ENCODE data around the gene MYO7A.

The MYO7A gene

GRCh38 chr11:77118971-77119370 lies 9.1 kb upstream of the MYO7A start:
- Histone ChIP-seq H3K4me3 (no peak overlapping the region), H4K20me1 (peaks cover 0 to 19% (median 0%) of the 10 kb centered on the region in 11 experiments; a peak in 3 of 22 replicates), H3K4me2 (no peak overlapping the region), H3K4me1 (peaks cover 13 to 47% (median 31%) of the 10 kb centered on the region in 10 experiments), H3K27ac (no peak overlapping the region), H3K9ac (no peak overlapping the region), H3K9me3 (replicated peaks in 1 of 11) (no peaks in the 10 kb centered on the region), H3K36me3 (peaks cover 0 to 26% (median 0%) of the 10 kb centered on the region in 11 experiments; a peak in 4 of 22 replicates), H3K27me3 (no peaks in the 10 kb centered on the region)
- TF ChIP-seq Cebpa-rat (IDR thresholded peaks at IDR 0.05) = no peak

- Histone ChIP-seq H3K4me1 (peaks cover 13 to 53% (median 35%) of the 10 kb centered on the region in 10 experiments), H3K27me3 (no peaks in the 10 kb centered on the region), H3K4me2 (no peak overlapping the region), H3K9me3 (replicated peaks in 1 of 11) (no peaks in the 10 kb centered on the region), H3K9ac (no peak overlapping the region), H4K20me1 (peaks cover 0 to 19% (median 0%) of the 10 kb centered on the region in 11 experiments; a peak in 3 of 22 replicates), H3K4me3 (no peak overlapping the region), H3K36me3 (peaks cover 0 to 26% (median 0%) of the 10 kb centered on the region in 11 experiments; a peak in 4 of 22 replicates), H3K27ac (no peak overlapping the region)
- no peak for TF ChIP-seq Cebpa-rat (IDR thresholded peaks at IDR 0.05)
Observed at GRCh38 chr11:77119531-77119936, 8.5 kb upstream of the MYO7A start.

- peak overlapping the region; percentile 64 to 95 (median 87) for H3K4me2 ChIP-seq
Observed at GRCh38 chr11:77120571-77120970, 7.5 kb upstream of the MYO7A start.

GRCh38 chr11:77121096-77121640 lies 6.9 kb upstream of the MYO7A start:
- Histone ChIP-seq H3K4me1 (peaks cover 13 to 68% (median 45%) of the 10 kb centered on the region in 10 experiments), H3K9ac (peak overlapping the region in 5 of 11 experiments; percentile 11 to 23 (median 18); a peak in 3 of 22 replicates), H3K36me3 (peaks cover 0 to 26% (median 0%) of the 10 kb centered on the region in 11 experiments; a peak in 4 of 22 replicates), H3K9me3 (replicated peaks in 1 of 11) (no peaks in the 10 kb centered on the region), H3K4me2 (peak overlapping the region; percentile 64 to 95 (median 87)), H3K4me3 (peak overlapping the region in 4 of 10 experiments; percentile 12 to 24 (median 22); a peak in 3 of 20 replicates), H3K27me3 (no peaks in the 10 kb centered on the region), H4K20me1 (peaks cover 0 to 19% (median 0%) of the 10 kb centered on the region in 11 experiments; a peak in 3 of 22 replicates), H3K27ac (0 out of 22 replicates have a peak overlapping the region, but pooled peaks of 1 of the 11 experiments have one; percentile 20)
- no peak for TF ChIP-seq Cebpa-rat (IDR thresholded peaks at IDR 0.05)

More at GRCh38 chr11:77120571-77120970, 7.5 kb upstream of the MYO7A start:
- H3K9me3 ChIP-seq (replicated peaks in 1 of 11) = no peaks in the 10 kb centered on the region
- no peak for TF ChIP-seq Cebpa-rat (IDR thresholded peaks at IDR 0.05)
- peaks cover 13 to 62% (median 42%) of the 10 kb centered on the region in 10 experiments for H3K4me1 ChIP-seq
- 0 out of 20 replicates have a peak overlapping the region, but pooled peaks of 1 of the 10 experiments have one; percentile 24 for H3K4me3 ChIP-seq
- peaks cover 0 to 19% (median 0%) of the 10 kb centered on the region in 11 experiments; a peak in 3 of 22 replicates for H4K20me1 ChIP-seq
- H3K36me3 ChIP-seq = peaks cover 0 to 26% (median 0%) of the 10 kb centered on the region in 11 experiments; a peak in 4 of 22 replicates
- no peaks in the 10 kb centered on the region for H3K27me3 ChIP-seq
- no peak overlapping the region; a peak in 1 of 22 replicates for H3K9ac ChIP-seq
- H3K27ac ChIP-seq = 0 out of 22 replicates have a peak overlapping the region, but pooled peaks of 1 of the 11 experiments have one; percentile 5

GRCh38 chr11:77121876-77122575 lies 6.0 kb upstream of the MYO7A start:
- peaks cover 0 to 26% (median 0%) of the 10 kb centered on the region in 11 experiments; a peak in 4 of 22 replicates for H3K36me3 ChIP-seq

GRCh38 chr11:77122576-77123212 lies 5.4 kb upstream of the MYO7A start:
- Histone ChIP-seq H3K36me3 (peaks cover 0 to 26% (median 0%) of the 10 kb centered on the region in 11 experiments; a peak in 4 of 22 replicates), H3K4me2 (peak overlapping the region in 6 of 11 experiments; percentile 28 to 95 (median 86); a peak in 8 of 22 replicates), H3K27me3 (no peaks in the 10 kb centered on the region), H4K20me1 (peaks cover 0 to 14% (median 0%) of the 10 kb centered on the region in 11 experiments; a peak in 3 of 22 replicates), H3K9me3 (replicated peaks in 1 of 11) (no peaks in the 10 kb centered on the region), H3K9ac (no peak overlapping the region), H3K4me1 (peaks cover 21 to 70% (median 51%) of the 10 kb centered on the region in 10 experiments), H3K27ac (no peak overlapping the region), H3K4me3 (no peak overlapping the region)
- TF ChIP-seq Cebpa-rat (IDR thresholded peaks at IDR 0.05) = no peak

More at GRCh38 chr11:77121876-77122575, 6.0 kb upstream of the MYO7A start:
- 0 out of 22 replicates have a peak overlapping the region, but pooled peaks of 1 of the 11 experiments have one; percentile 23 for H3K9ac ChIP-seq
- peak overlapping the region; percentile 64 to 95 (median 87); a peak in 20 of 22 replicates for H3K4me2 ChIP-seq
- no peak for TF ChIP-seq Cebpa-rat (IDR thresholded peaks at IDR 0.05)
- H3K27me3 ChIP-seq = no peaks in the 10 kb centered on the region
- no peak overlapping the region for H3K27ac ChIP-seq
- no peak overlapping the region for H3K4me3 ChIP-seq
- no peaks in the 10 kb centered on the region for H3K9me3 ChIP-seq (replicated peaks in 1 of 11)
- peaks cover 0 to 19% (median 0%) of the 10 kb centered on the region in 11 experiments; a peak in 3 of 22 replicates for H4K20me1 ChIP-seq
- H3K4me1 ChIP-seq = peaks cover 17 to 70% (median 49%) of the 10 kb centered on the region in 10 experiments

- H3K36me3 ChIP-seq = peaks cover 0 to 17% (median 0%) of the 10 kb centered on the region in 11 experiments; a peak in 4 of 22 replicates
Observed at GRCh38 chr11:77123591-77123990, 4.5 kb upstream of the MYO7A start.

GRCh38 chr11:77124041-77124440 lies 4.0 kb upstream of the MYO7A start:
- no peak for TF ChIP-seq Cebpa-rat (IDR thresholded peaks at IDR 0.05)
- H3K9ac ChIP-seq = no peak overlapping the region
- no peaks in the 10 kb centered on the region for H3K27me3 ChIP-seq
- peaks cover 31 to 83% (median 64%) of the 10 kb centered on the region in 10 experiments for H3K4me1 ChIP-seq
- no peak overlapping the region for H3K27ac ChIP-seq
- peak overlapping the region in 3 of 11 experiments; percentile 3 to 12 (median 7); a peak in 1 of 22 replicates for H3K4me2 ChIP-seq
- H3K4me3 ChIP-seq = no peak overlapping the region
- no peaks in the 10 kb centered on the region for H3K9me3 ChIP-seq (replicated peaks in 1 of 11)
- H4K20me1 ChIP-seq = peaks cover 0 to 14% (median 0%) of the 10 kb centered on the region in 11 experiments; a peak in 4 of 22 replicates
- peaks cover 0 to 13% (median 0%) of the 10 kb centered on the region in 11 experiments; a peak in 4 of 22 replicates for H3K36me3 ChIP-seq

More at GRCh38 chr11:77123591-77123990, 4.5 kb upstream of the MYO7A start:
- Histone ChIP-seq H4K20me1 (peaks cover 0 to 14% (median 0%) of the 10 kb centered on the region in 11 experiments; a peak in 4 of 22 replicates), H3K27ac (no peak overlapping the region), H3K27me3 (no peaks in the 10 kb centered on the region), H3K9ac (no peak overlapping the region), H3K4me3 (no peak overlapping the region), H3K4me1 (peaks cover 30 to 79% (median 60%) of the 10 kb centered on the region in 10 experiments), H3K4me2 (no peak overlapping the region), H3K9me3 (replicated peaks in 1 of 11) (no peaks in the 10 kb centered on the region)
- TF ChIP-seq Cebpa-rat (IDR thresholded peaks at IDR 0.05) = no peak

Measured in BLaER1 treated with 17β-estradiol and CSF1 and Interleukin-3, amounts not matched to agents 10 nM and 100 nM (cell line).